ENCODE results near the gene TBC1D26.
"Not testable (repeated sequence)": the region's sequence is repeated elsewhere in the genome, so short reads cannot be mapped to it uniquely, and the experiment has no call there.

The TBC1D26 gene

GRCh38 chr17:15744074-15744676 lies 12.1 kb downstream of the TBC1D26 start:
- no peak for DNase-seq (ENCODE audit: low read depth)

- DNase-seq (ENCODE audit: low read depth): no peak
Measured at GRCh38 chr17:15744885-15745284, 12.8 kb downstream of the TBC1D26 start.

GRCh38 chr17:15749403-15749802 lies 17.3 kb downstream of the TBC1D26 start:
- DNase-seq (ENCODE audit: low read depth): not testable (repeated sequence)

GRCh38 chr17:15768865-15769533 lies 36.9 kb downstream of the TBC1D26 start:
- DNase-seq (ENCODE audit: low read depth): not testable (repeated sequence)

GRCh38 chr17:15770679-15771078 lies 38.6 kb downstream of the TBC1D26 start:
- not testable (repeated sequence) for DNase-seq (ENCODE audit: low read depth)

GRCh38 chr17:15776871-15777270 lies 44.8 kb downstream of the TBC1D26 start:
- no peak for DNase-seq (ENCODE audit: low read depth)

GRCh38 chr17:15777297-15777696 lies 45.2 kb downstream of the TBC1D26 start:
- DNase-seq (ENCODE audit: low read depth): no peak

- no peak for DNase-seq (ENCODE audit: low read depth)
Measured at GRCh38 chr17:15777717-15778116, 45.6 kb downstream of the TBC1D26 start.

- no peak for DNase-seq (ENCODE audit: low read depth)
Measured at GRCh38 chr17:15779119-15779518, 47.0 kb downstream of the TBC1D26 start.

GRCh38 chr17:15780188-15780587 lies 48.1 kb downstream of the TBC1D26 start:
- DNase-seq (ENCODE audit: low read depth): no peak

- DNase-seq (ENCODE audit: low read depth): no peak
Measured at GRCh38 chr17:15782866-15783265, 50.8 kb downstream of the TBC1D26 start.

- DNase-seq (ENCODE audit: low read depth): no peak
Measured at GRCh38 chr17:15783461-15783860, 51.4 kb downstream of the TBC1D26 start.

- DNase-seq (ENCODE audit: low read depth): not testable (repeated sequence)
Measured at GRCh38 chr17:15784351-15784750, 52.3 kb downstream of the TBC1D26 start.

- DNase-seq (ENCODE audit: low read depth): not testable (repeated sequence)
Measured at GRCh38 chr17:15787363-15788075, 55.4 kb downstream of the TBC1D26 start.

GRCh38 chr17:15788365-15788764 lies 56.3 kb downstream of the TBC1D26 start:
- DNase-seq (ENCODE audit: low read depth): not testable (repeated sequence)

All from T follicular helper cell (primary cell).